Raji (cell line): Measurements from ENCODE around the gene LMNA.

Source experiments
- POLR2A ChIP-seq: IDR thresholded peaks from 2 replicates; pipeline ENCODE4 v1.6.1; 2011; ENCODE audit warnings: low read depth, low read length, control low read depth; ENCODE audit not compliant: insufficient read depth

The LMNA gene

DNA sequence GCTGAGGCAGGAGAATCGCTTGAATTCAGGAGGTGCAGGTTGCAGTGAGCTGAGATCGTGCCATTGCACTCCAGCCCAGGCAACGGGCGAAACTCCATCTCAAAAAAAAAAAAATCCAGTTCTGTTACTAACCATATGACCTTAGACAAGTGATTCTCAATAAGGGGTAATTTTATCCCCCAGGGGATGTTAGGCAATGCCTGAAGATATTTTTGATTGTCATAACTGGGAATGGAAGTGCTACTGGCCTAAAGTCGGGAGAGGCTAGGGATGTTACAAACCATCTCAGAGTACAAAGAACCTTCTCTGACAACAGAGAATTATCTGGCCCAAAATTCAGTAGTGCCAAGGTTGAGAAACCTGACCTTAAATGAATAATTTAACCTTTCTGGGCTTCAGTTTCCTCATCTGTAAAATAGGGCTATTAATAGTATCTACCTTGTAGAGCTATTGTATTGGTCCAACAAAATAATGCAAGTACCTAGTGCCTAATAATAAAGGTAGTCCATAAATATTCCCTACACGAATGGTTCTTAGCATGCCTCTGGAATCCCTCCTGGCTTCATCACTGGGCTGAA, 5.8 kb upstream of the LMNA start:
- TF ChIP-seq POLR2A, result no peak

DNA sequence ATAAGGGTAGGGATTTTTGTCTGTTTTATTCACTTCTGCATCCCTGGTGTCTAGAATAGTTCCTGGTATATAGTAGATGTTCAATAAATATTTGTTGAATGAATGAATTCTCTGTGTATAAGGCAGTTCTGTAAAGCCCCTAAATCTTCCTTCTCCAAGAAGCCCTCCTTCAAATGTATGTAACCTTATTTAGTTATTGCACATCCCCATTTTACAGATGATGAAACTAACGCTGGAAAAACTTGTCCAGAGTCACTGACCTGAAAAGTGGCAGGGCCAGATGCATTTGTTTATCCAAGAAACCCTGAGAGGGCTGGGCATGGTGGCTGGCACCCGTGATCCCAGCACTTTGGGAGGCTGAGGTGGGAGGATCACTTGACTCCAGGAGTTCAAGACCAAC, 4.3 kb upstream of the LMNA start:
- TF ChIP-seq POLR2A, result no peak

DNA sequence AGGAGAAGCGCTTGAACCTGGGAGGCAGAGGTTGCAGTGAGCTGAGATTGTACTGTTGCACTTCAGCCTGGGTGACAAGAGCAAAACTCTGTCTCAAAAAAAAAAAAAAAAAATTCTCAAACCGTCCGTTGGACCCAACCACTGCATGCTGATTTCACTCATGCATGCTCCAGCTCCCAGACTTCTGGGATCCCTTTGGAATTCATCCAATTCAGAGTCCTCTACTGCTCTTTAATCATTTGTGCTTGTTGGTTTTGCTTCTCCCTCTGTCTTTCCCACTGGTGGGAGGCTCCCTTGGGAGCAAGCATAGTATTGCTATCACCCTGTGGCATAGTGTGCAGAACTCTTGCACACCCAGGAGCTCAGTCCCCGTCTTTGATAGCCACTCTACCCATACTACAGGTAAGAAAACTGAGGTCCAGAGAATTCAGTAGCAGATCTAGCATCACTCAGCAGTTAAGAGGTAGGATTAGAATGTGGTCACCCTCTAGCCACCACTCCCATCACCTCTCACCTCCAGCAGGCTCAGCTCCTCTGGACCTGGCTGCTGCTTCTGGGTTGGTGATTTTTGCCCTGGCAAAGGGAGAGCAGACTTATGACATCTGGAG, 3.1 kb upstream of the LMNA start:
- TF ChIP-seq POLR2A, result no peak

DNA sequence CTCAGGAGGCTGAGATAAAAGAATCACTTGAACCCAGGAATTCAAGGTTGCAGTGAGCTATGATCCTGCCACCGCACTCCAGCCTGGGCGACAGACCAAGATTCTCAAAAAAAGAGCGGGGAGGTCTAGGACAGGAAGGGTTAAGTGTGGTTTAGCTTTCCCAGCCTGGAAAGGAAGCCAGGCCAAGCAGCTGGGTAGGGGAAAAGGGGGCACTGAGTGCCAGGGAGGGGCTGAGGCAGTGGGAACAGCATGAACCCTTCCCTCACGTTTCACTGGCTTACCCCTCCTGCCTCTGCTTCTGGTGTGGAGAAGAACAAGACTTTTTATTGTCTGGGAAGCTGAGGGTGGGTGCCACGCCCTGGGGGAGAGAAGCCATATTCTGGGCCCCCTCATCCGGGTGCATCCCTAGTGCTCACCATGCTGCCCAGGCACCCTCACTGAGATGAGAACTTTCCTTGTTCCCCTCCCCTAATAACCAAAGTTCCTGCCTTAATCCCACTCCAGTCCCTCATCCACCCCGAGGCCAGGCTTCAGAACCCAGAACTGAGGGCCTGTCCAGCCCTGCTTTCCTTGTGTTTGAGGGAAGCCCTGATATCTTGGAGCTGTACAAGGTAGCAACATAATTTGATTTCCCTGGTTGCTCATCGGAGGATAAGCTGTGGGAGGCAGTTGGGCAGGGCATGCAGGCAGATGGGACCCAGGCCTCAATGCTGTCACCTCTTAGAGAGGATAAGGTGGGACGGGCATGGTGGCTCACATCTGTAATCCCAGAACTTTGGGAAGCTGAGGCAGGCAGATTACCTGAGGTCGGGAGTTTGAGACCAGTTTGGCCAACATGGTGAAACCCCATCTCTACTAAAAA, 2.0 kb upstream of the LMNA start:
- TF ChIP-seq POLR2A, result no peak

DNA sequence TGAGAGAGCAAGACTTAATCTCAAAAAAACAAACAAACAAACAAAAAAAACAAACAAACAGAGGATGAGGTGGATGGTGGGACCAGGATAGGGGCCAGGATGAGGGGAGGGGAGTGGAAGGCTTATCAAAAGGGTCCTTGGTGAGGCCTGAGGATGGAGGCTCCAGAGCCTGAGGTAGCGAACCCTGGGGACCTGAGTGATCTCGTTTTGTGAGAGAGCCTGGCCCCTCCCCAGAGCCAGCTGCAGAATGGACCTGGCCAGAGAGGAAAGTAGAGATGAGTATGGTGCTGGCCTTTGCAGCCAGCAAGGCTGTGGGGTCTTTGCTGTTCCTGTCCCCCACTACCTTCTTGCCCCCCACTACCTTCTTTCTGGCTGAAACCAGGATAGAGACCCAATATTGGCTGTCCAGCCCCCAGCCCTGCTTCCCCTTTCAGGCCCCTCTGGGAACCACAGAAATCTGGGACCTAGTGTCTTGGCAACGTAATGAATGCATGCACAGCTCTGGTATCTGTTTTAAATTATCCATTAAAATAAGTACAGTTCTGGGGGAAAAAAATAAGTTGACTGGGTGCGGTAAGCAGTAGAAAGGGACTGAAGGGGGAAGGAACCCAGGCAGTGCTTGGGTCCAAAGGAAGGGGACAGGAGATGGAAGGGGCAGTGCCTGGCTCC, 1.1 kb upstream of the LMNA start:
- TF ChIP-seq POLR2A, result no peak

DNA sequence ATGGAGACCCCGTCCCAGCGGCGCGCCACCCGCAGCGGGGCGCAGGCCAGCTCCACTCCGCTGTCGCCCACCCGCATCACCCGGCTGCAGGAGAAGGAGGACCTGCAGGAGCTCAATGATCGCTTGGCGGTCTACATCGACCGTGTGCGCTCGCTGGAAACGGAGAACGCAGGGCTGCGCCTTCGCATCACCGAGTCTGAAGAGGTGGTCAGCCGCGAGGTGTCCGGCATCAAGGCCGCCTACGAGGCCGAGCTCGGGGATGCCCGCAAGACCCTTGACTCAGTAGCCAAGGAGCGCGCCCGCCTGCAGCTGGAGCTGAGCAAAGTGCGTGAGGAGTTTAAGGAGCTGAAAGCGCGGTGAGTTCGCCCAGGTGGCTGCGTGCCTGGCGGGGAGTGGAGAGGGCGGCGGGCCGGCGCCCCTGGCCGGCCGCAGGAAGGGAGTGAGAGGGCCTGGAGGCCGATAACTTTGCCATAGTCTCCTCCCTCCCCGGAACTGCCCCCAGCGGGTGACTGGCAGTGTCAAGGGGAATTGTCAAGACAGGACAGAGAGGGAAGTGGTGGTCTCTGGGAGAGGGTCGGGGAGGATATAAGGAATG, 505 bp downstream of the LMNA start:
- no peak for TF ChIP-seq POLR2A

DNA sequence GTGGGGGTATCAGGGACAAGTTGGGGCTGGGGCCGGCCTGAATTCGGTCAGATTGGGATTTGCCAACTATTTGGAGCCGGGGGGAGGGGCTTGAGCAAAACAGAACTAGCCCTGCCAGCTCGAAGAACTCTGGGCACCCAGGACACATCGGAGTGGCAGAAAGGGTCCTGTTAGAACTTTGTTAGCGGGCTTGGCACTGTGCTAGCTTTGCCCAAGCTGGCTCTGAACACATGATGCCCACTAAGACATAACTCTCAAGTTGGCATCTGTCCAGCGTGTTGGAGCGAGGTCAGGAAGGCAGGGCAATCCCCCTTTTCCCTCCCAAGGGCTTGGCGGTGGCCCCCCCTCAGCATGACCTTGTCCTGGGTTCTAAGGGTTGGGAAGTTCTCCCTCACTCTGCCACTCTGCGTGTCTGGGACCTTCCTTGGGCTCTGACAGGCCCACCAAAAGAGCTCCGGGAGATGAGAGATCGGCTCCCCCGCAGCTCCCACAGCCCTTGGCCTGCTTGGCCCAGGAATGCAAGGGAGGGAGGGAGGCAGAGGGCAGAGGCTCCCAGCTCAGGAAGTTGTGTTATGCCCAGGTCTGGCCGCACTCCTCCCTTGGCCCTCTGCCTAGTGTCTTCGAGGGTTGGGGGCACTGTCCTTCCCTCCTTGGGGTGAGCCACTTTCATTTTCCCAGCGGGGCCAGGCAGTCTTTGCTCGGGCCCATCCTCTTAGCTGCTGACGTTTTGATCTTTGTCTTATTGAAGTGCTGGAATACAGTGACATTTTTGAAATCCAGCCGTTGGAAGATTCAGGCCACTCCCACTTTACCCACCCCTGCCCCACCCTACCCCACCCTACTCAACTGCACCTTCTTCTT, 1.2 kb downstream of the LMNA start:
- no peak for TF ChIP-seq POLR2A

DNA sequence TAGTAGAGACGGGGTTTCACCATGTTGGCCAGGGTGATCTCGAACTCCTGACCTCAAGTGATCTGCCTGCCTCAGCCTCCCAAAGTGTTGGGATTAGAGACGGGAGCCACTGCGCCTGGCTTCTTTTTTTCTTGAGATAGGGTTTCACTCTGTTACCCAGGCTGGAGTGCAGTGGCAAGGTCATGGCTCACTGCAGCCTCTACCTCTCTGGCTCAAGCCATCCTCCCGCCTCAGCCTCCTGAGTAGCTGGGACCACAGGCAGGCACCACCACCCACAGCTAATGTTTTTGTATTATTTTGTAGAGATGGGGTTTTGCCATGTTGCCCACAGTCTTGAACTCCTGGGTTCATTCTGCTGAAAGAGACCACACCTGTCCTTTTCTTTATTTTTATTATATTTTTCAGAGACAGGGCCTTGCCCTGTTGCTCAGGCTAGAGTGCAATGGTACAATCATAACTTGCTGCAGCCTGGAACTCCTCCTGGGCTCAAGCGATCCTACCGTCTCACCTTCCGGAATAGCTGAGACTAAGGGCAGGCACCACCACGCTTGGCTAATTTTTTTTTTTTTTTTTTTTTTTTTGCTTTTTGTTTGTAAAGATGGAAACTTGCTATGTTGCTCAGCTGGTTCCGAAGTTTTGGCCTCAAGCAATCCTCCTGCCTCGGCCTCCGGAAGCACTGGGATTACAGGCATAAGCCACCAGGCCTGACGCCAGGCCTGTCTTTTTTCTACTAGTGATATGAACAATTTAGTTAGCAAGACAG, 3.1 kb downstream of the LMNA start:
- TF ChIP-seq POLR2A, result no peak

DNA sequence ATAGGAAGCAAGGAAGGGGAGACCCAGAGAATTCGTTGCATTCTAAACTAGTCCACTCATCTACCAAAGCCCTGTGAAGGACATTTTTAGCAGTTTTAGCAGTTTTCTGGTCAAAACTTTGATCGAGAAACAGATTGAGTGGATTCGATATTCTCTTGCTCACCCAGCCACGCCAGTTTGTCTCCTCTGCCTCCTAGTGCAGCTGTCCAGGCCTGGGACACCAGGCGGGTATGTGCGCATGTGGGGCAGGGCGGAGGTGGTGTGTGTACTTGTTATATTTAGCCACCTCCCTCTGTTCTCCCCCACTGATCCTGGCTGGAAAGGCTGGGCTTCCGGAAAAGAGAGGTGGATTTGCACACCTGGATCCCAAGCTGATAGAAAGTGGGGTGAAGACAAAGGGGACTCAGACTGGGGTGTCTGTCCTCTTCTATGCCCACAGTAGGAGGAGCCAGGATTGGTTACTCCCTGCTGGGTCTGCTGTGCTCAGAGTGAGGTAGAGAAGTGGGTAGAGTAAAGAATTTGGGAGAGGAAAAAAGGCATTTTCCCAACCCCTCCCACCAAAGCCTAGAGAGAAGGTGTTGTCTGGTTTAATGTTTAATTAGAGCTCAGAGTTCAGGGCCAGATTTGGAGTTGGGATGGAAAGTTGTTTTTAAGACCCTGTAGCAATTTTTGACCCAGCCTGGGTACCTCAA, 3.8 kb downstream of the LMNA start:
- TF ChIP-seq POLR2A, result no peak

DNA sequence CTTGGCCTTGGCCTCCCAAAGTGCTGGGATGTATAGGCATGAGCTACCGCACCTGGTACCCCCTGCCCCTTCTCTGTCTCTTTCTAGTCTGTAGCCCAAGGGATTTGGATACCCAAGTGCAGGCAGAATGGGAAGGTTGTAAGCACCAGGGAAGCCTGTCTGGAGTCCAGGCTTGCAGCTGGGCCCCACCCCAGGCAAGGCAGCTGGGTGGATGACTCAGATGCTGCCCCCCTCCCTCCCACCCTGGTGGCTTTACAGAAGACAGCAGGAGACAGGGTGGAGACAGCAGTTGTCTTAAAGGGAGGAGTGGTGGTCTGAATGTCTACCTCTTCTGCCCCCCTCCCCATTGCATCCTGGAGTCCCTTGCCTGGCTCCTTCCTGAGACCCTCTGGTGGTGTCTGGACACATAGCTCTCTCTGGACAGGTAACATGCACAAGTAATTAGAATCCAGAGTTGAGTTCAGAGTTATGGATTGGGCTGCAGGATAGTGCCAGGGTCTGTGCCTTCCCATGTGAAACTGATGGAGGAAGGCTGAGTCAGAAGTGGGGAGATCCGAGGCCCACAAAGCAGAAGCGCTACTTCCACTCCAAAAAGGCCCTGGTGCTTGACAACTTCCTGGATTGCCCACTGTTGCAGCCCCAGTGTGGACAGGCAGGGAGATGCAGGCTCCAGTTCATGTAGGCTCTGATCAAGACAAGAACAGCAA, 5.1 kb downstream of the LMNA start:
- TF ChIP-seq POLR2A, result no peak

DNA sequence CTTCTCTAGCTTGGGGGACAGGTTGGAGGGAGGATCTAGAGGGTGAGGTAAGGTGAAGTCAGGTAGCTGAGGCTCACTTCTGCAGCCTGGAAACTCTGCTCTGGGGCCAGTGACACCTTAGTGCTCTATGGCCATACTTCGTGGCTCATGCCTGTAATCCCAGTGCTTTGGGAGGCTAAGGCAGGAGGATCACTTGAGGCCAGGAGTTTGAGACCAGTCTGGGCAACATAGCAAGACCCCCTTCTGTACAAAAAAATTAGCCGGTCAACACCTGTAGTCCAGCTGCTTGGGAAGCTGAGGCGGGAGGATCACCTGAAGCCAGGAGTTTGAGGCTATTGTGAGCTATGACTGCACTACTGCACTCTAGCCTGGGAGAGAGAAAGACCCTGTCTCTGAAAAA, 5.8 kb downstream of the LMNA start:
- no peak for TF ChIP-seq POLR2A

DNA sequence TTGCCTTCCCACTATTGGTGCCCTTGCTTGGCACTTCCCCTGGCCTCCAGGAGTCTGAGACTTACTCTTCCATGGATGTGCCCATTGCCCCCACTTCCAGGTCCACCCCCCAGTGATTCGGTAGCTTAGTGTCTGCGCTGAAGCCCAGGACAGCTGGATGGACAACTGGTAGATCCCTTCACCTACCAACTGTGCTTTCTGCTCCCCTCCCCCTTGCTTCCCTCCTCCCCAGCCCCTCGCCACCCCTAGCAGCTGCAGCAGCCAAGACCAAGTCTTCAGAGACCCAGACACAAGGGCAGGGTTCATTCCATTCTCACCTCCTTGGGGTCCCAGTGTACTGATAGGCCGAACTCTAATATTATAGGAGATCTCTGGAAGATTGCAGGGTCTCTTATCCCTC, 6.9 kb downstream of the LMNA start:
- TF ChIP-seq POLR2A, result no peak

DNA sequence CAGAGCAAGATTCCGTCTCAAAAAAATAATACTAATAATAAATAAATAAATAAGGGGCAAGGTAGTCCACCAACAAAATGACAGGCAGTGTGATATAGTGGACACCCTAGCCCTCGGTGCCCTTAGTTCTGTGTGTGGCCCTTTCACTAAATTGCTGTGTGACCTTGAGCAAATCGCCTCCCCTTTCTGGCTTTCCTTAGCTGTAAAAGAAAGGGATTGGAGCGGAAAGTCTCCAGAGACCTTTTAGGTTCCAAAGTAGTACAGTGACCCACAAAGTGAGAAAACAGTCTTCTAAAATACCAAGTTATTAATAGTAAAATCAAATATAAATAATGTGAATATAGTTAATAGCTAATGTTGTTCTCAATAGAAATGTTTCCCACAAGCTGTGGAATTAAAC, 7.6 kb downstream of the LMNA start:
- no peak for TF ChIP-seq POLR2A
